ENCODE results near the gene SMAD5.

Gene SMAD5

DNA sequence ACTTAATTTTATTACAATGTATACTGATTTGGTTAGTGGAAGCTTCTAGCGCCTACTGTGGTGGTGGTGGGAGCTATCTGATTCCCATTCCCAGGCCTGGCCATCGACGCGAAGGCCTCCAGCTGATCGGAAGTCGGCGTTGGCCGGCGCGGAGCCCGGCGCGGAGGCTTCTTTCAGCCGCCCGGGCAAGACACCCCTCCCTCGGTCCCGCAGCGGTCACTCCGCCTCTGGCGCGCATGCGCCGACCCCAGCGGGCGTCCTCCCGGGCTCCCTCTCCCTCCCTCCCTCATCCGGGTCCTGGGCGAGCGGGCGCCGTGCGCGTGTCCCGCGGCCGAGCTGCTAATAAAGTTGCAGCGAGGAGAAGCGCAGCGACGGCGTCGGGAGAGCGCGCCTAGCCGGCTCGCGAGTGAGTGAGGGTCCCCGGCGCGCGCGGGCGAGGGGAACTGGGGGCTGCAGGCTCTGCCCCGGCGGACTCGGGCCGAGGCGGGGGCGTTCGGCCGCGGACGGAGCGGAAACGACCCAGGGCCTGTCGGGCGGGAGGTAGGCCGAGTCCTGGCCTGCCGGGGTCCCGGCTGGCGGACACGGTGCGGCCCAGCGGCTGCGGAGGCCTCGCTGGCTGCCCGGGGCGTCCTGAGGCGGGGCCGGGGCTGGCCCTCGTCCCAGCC lies at the start of gene SMAD5 (continued):
- no peak for TF ChIP-seq ZNF239 (tag by site-specific recombination; IDR thresholded peaks at IDR 0.05)
- TF ChIP-seq, protein P1, sequence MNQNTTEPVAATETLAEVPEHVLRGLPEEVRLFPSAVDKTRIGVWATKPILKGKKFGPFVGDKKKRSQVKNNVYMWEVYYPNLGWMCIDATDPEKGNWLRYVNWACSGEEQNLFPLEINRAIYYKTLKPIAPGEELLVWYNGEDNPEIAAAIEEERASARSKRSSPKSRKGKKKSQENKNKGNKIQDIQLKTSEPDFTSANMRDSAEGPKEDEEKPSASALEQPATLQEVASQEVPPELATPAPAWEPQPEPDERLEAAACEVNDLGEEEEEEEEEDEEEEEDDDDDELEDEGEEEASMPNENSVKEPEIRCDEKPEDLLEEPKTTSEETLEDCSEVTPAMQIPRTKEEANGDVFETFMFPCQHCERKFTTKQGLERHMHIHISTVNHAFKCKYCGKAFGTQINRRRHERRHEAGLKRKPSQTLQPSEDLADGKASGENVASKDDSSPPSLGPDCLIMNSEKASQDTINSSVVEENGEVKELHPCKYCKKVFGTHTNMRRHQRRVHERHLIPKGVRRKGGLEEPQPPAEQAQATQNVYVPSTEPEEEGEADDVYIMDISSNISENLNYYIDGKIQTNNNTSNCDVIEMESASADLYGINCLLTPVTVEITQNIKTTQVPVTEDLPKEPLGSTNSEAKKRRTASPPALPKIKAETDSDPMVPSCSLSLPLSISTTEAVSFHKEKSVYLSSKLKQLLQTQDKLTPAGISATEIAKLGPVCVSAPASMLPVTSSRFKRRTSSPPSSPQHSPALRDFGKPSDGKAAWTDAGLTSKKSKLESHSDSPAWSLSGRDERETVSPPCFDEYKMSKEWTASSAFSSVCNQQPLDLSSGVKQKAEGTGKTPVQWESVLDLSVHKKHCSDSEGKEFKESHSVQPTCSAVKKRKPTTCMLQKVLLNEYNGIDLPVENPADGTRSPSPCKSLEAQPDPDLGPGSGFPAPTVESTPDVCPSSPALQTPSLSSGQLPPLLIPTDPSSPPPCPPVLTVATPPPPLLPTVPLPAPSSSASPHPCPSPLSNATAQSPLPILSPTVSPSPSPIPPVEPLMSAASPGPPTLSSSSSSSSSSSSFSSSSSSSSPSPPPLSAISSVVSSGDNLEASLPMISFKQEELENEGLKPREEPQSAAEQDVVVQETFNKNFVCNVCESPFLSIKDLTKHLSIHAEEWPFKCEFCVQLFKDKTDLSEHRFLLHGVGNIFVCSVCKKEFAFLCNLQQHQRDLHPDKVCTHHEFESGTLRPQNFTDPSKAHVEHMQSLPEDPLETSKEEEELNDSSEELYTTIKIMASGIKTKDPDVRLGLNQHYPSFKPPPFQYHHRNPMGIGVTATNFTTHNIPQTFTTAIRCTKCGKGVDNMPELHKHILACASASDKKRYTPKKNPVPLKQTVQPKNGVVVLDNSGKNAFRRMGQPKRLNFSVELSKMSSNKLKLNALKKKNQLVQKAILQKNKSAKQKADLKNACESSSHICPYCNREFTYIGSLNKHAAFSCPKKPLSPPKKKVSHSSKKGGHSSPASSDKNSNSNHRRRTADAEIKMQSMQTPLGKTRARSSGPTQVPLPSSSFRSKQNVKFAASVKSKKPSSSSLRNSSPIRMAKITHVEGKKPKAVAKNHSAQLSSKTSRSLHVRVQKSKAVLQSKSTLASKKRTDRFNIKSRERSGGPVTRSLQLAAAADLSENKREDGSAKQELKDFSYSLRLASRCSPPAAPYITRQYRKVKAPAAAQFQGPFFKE (tag by site-specific recombination; IDR thresholded peaks at IDR 0.05; ENCODE audit: borderline replicate concordance), result no peak
- TF ChIP-seq ZNF837 (tag by site-specific recombination; IDR thresholded peaks at IDR 0.05), result no peak
- TF ChIP-seq ZNF555 (tag by site-specific recombination; conservative IDR thresholded peaks at IDR 0.05), result no peak
- TF ChIP-seq, protein P2, sequence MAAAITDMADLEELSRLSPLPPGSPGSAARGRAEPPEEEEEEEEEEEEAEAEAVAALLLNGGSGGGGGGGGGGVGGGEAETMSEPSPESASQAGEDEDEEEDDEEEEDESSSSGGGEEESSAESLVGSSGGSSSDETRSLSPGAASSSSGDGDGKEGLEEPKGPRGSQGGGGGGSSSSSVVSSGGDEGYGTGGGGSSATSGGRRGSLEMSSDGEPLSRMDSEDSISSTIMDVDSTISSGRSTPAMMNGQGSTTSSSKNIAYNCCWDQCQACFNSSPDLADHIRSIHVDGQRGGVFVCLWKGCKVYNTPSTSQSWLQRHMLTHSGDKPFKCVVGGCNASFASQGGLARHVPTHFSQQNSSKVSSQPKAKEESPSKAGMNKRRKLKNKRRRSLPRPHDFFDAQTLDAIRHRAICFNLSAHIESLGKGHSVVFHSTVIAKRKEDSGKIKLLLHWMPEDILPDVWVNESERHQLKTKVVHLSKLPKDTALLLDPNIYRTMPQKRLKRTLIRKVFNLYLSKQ (tag by site-specific recombination; IDR thresholded peaks at IDR 0.05; ENCODE audit: borderline replicate concordance), result no peak
- no peak; the same call in 1 of the 2 replicates for TF ChIP-seq TCF7L2 (IDR thresholded peaks at IDR 0.05; ENCODE audit: borderline replicate concordance, low read depth, low read length)
- TF ChIP-seq, protein P3, sequence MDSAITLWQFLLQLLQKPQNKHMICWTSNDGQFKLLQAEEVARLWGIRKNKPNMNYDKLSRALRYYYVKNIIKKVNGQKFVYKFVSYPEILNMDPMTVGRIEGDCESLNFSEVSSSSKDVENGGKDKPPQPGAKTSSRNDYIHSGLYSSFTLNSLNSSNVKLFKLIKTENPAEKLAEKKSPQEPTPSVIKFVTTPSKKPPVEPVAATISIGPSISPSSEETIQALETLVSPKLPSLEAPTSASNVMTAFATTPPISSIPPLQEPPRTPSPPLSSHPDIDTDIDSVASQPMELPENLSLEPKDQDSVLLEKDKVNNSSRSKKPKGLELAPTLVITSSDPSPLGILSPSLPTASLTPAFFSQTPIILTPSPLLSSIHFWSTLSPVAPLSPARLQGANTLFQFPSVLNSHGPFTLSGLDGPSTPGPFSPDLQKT (IDR thresholded peaks at IDR 0.05; ENCODE audit: borderline replicate concordance, low read depth, low read length), result no peak
- no peak for TF ChIP-seq ZNF664 (tag by site-specific recombination; IDR thresholded peaks at IDR 0.05)
- TF ChIP-seq ZNF302 (tag by site-specific recombination; IDR thresholded peaks at IDR 0.05; ENCODE audit: low read depth), result no peak
- TF ChIP-seq, protein P4, sequence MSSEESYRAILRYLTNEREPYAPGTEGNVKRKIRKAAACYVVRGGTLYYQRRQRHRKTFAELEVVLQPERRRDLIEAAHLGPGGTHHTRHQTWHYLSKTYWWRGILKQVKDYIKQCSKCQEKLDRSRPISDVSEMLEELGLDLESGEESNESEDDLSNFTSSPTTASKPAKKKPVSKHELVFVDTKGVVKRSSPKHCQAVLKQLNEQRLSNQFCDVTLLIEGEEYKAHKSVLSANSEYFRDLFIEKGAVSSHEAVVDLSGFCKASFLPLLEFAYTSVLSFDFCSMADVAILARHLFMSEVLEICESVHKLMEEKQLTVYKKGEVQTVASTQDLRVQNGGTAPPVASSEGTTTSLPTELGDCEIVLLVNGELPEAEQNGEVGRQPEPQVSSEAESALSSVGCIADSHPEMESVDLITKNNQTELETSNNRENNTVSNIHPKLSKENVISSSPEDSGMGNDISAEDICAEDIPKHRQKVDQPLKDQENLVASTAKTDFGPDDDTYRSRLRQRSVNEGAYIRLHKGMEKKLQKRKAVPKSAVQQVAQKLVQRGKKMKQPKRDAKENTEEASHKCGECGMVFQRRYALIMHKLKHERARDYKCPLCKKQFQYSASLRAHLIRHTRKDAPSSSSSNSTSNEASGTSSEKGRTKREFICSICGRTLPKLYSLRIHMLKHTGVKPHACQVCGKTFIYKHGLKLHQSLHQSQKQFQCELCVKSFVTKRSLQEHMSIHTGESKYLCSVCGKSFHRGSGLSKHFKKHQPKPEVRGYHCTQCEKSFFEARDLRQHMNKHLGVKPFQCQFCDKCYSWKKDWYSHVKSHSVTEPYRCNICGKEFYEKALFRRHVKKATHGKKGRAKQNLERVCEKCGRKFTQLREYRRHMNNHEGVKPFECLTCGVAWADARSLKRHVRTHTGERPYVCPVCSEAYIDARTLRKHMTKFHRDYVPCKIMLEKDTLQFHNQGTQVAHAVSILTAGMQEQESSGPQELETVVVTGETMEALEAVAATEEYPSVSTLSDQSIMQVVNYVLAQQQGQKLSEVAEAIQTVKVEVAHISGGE (tag by site-specific recombination; conservative IDR thresholded peaks at IDR 0.05; ENCODE audit: low read depth), result no peak
- TF ChIP-seq ZFHX2 (tag by site-specific recombination; conservative IDR thresholded peaks at IDR 0.05), result 0 out of 2 replicates have a peak, but pooled peaks have one; percentile 45
- TF ChIP-seq PRDM1 (tag by site-specific recombination; IDR thresholded peaks at IDR 0.05), result no peak
- peak; percentile 68 for TF ChIP-seq SP7 (tag by site-specific recombination; IDR thresholded peaks at IDR 0.05)
- TF ChIP-seq ZNF174 (tag by site-specific recombination; IDR thresholded peaks at IDR 0.05), result no peak
- peak; percentile 38; the same call in 1 of the 2 replicates for TF ChIP-seq SP3 (tag by site-specific recombination; IDR thresholded peaks at IDR 0.05)
- no peak for TF ChIP-seq ZSCAN16 (tag by site-specific recombination; IDR thresholded peaks at IDR 0.05)
- no peak for TF ChIP-seq ZFP37 (tag by site-specific recombination; IDR thresholded peaks at IDR 0.05)
- TF ChIP-seq TRIM28 (IDR thresholded peaks at IDR 0.05; ENCODE audit: borderline replicate concordance, low read length), result no peak
- TF ChIP-seq ZNF626 (tag by site-specific recombination; IDR thresholded peaks at IDR 0.05), result no peak
- TF ChIP-seq ZNF610 (tag by site-specific recombination; IDR thresholded peaks at IDR 0.05; ENCODE audit: borderline replicate concordance), result no peak
- no peak for TF ChIP-seq ZBTB1 (tag by site-specific recombination; IDR thresholded peaks at IDR 0.05)
- TF ChIP-seq, protein P5, sequence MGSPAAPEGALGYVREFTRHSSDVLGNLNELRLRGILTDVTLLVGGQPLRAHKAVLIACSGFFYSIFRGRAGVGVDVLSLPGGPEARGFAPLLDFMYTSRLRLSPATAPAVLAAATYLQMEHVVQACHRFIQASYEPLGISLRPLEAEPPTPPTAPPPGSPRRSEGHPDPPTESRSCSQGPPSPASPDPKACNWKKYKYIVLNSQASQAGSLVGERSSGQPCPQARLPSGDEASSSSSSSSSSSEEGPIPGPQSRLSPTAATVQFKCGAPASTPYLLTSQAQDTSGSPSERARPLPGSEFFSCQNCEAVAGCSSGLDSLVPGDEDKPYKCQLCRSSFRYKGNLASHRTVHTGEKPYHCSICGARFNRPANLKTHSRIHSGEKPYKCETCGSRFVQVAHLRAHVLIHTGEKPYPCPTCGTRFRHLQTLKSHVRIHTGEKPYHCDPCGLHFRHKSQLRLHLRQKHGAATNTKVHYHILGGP (tag by site-specific recombination; IDR thresholded peaks at IDR 0.05), result no peak
- TF ChIP-seq, protein P6, sequence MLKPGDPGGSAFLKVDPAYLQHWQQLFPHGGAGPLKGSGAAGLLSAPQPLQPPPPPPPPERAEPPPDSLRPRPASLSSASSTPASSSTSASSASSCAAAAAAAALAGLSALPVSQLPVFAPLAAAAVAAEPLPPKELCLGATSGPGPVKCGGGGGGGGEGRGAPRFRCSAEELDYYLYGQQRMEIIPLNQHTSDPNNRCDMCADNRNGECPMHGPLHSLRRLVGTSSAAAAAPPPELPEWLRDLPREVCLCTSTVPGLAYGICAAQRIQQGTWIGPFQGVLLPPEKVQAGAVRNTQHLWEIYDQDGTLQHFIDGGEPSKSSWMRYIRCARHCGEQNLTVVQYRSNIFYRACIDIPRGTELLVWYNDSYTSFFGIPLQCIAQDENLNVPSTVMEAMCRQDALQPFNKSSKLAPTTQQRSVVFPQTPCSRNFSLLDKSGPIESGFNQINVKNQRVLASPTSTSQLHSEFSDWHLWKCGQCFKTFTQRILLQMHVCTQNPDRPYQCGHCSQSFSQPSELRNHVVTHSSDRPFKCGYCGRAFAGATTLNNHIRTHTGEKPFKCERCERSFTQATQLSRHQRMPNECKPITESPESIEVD (tag by site-specific recombination; IDR thresholded peaks at IDR 0.05), result no peak
- no peak for TF ChIP-seq GFI1B (tag by site-specific recombination; IDR thresholded peaks at IDR 0.05)
- TF ChIP-seq KLF10 (tag by site-specific recombination; IDR thresholded peaks at IDR 0.05), result peak; percentile 21; the same call in 1 of the 2 replicates

Measured in HEK293 (cell line).